GM12801 (cell line): Measurements from ENCODE around the gene ANAPC16.

Experiments
- TF ChIP-seq, protein P1 (sequence below): IDR thresholded peaks from one replicate; pipeline ENCODE4 v1.5.1; 2011; ENCODE audit warnings: control low read depth; ENCODE audit not compliant: insufficient read length; ENCODE audit errors: extremely low read depth

The ANAPC16 gene

DNA sequence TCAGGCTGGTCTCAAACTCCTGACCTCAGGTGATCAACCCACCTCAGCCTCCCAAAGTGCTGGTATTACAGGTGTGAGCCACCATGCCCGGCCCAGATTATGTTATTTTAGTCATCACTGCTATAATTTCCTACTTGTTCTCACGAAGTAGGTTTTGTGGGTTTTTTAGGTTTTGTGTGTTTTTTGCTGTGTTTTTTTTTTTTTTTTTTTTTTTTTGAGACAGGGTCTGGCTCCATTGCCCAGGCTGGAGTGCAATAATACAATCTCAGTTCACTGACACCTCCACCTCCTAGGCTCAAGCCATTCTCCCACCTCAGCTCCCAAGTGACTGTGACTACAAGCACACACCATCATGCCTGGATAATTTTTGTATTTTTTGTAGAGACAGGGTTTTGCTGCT, 20.9 kb upstream of the ANAPC16 start:
- TF ChIP-seq, protein P1, sequence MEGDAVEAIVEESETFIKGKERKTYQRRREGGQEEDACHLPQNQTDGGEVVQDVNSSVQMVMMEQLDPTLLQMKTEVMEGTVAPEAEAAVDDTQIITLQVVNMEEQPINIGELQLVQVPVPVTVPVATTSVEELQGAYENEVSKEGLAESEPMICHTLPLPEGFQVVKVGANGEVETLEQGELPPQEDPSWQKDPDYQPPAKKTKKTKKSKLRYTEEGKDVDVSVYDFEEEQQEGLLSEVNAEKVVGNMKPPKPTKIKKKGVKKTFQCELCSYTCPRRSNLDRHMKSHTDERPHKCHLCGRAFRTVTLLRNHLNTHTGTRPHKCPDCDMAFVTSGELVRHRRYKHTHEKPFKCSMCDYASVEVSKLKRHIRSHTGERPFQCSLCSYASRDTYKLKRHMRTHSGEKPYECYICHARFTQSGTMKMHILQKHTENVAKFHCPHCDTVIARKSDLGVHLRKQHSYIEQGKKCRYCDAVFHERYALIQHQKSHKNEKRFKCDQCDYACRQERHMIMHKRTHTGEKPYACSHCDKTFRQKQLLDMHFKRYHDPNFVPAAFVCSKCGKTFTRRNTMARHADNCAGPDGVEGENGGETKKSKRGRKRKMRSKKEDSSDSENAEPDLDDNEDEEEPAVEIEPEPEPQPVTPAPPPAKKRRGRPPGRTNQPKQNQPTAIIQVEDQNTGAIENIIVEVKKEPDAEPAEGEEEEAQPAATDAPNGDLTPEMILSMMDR = no peak

DNA sequence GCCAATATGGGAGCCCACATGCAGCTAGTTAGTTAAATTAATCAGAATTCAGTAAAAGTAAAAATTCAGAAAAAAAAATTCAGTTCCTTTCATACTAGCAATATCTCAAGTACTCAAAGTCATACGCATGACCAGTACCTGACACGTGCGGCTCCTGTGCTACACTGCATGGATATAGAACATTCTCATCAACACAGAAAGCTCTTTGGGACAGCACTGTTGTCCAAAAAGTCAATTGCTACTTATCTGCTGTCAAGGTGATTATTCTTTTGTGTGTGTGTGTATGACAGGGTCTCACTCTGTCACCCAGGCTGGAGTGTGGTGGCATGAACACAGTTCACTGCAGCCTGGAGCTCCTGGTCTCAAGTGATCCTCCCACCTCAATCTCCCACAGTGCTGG, 14.9 kb upstream of the ANAPC16 start:
- TF ChIP-seq, protein P1 = no peak

DNA sequence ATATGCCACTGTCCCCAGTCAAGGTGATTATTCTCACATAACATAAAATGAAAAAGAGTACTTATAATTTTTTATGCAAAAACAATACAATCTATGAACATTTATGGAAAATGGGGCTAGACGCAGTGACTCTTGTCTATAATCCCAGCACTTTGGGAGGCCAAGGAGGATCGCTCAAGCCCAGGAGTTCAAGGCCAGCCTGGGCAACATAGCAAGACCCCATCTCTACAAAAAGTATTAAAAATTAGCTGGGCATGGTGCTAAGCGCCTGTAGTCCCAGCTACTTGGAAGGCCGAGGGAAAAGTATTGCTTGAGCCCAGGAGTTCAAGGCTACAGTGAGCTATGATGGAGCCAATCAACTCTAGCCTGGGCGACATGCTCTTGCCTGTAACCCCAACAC, 14.5 kb upstream of the ANAPC16 start:
- TF ChIP-seq, protein P1 = no peak

DNA sequence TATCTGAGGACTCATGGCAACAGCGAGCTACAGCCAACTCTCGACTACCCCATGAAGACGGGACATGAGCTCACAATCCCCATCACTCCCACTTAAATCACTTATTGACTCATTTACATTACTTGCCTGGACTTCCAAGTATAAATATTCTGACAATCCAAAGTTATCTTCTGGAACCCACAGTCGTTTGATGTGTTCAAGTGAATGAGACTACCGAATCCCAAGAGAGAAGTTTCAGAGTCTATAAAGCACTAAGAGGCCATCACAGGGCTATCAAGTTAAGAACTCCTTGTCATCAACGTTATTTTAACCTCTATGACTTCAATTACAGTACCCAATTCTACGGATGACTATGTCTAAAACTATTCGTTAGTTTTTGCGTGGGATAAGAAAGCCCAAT, 11.5 kb upstream of the ANAPC16 start:
- TF ChIP-seq, protein P1 = no peak

DNA sequence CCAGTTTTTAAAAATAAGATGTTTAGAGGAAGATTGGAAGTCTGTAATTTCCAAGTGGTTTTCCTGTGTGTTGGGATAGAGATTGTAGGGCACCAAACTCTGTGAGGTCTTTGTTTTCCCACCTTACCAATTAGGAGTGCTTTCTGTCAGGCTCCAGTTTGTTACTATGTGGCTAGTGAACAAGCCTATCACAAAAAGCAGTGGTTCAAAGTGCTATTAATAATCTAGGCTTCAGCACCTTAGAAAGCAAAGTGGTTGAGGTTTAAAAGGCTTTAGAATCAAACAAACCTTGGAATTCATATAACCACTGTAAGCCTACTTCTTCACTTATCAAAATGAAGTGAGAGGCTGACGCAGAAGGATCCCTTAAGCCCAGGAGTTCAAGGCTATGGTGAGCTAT, 11.1 kb upstream of the ANAPC16 start:
- TF ChIP-seq, protein P1 = no peak

DNA sequence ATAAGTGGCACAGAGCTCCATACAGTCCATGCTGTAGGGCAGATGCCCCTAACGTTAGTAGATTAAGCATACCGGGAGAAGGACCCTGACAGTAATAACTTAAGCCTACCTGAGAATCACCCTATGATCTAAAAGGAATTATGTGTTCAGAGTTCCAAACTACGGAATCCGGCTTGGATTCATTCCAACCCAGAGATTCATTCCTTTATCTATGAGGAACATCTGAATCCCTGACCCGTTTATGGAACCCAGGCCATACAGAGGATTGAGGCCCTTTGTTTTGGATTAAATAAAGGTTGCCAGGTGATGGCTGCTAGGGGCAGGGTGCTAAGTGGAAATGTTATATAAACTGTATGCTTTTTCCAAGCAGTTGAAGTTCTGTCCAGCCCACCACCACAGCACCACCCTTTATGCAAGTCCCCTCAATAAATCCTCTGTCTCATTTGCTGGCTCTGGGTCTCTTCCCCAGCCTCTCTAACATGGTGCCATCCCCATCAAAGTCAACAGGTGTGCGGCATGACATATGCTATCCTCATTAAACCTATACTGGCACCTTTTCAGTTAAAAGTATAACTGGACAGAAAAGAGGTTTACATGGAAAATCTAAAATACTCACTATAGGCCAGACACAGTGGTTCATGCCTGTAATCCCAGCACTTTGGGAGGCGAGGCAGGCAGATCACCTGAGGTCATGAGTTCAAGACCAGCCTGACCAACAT, 9.1 kb upstream of the ANAPC16 start:
- TF ChIP-seq, protein P1 = no peak

DNA sequence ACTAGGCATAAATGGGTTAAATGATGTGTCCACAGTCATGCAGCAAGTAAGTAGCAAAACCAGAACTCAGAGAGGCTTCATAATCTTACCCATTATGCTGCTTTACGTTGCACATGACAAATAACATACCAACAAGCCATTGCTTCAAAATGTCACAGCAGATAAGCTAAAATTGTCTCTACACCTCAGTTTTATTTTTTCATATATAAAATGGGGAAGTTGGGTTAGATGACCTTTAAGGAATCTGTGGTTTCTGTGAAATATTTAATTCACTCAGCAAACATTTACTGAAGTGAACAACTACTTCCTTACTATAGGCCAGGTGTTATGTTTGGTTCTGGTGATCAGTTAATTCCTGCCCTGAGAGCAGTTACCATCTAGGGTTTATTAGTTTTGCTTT, 2.5 kb downstream of the ANAPC16 start:
- TF ChIP-seq, protein P1 = no peak
